ENCODE data around the gene BOC.

DNA sequence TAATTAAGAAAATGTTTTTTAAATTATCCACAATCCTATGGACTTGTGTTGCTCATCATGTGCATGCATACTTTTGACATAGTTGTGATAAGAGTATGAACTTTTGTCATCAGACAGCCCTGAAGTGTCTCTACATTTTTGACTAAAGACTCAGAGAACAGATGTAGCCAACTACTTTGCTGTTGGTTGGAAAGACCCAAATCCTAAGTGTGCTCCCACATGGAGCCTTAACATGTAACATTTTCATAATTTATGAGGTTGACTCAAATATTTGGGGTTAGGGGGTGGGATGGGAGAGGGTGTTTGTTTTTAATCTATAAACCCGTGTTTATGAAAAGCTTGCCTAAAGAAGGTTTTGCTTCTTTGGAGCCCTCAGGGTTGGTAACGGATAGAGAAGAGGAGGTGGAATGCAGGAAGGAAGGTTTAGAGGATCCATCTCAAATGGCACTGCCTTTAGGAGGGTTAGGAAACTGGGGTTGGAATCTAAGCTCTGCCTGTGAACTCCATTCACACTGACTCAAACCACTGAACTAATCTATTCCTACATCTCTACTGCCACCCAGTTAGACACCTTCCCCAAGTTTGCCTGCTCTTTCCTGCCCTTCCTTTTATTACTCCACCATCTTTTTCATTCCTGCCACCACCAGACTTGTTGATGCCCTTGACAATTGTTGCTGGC is 3.7 kb downstream of the BOC start:
- TF ChIP-seq CTCF (IDR thresholded peaks at IDR 0.05) (no peak), POLR2A (IDR thresholded peaks at IDR 0.05) (no peak)
